ENCODE results near the gene MZT2B.
"Not testable (repeated sequence)": the region's sequence is repeated elsewhere in the genome, so short reads cannot be mapped to it uniquely, and the experiment has no call there.

DNA sequence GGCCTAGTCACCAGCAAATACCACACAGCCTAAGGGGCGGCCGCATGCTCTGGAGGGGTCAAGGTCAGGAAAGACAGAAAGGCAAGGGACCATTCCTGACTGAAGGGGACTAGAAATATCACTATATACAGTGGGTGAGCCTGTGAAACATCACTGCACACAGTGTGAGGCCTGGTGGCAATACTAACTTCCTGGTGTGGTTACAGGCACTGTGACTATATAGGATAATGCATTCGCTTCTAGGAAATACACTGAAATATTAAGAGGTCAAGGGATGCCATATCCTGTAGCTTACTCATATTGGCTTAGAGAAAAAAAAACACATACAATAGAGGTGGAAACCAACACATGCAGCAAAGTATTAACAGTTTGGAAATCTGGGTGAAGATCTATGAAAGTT lies 12.9 kb upstream of the MZT2B start:
- TF ChIP-seq, protein P1, sequence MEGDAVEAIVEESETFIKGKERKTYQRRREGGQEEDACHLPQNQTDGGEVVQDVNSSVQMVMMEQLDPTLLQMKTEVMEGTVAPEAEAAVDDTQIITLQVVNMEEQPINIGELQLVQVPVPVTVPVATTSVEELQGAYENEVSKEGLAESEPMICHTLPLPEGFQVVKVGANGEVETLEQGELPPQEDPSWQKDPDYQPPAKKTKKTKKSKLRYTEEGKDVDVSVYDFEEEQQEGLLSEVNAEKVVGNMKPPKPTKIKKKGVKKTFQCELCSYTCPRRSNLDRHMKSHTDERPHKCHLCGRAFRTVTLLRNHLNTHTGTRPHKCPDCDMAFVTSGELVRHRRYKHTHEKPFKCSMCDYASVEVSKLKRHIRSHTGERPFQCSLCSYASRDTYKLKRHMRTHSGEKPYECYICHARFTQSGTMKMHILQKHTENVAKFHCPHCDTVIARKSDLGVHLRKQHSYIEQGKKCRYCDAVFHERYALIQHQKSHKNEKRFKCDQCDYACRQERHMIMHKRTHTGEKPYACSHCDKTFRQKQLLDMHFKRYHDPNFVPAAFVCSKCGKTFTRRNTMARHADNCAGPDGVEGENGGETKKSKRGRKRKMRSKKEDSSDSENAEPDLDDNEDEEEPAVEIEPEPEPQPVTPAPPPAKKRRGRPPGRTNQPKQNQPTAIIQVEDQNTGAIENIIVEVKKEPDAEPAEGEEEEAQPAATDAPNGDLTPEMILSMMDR (IDR thresholded peaks at IDR 0.05), result not testable (repeated sequence)
- not testable (repeated sequence) for TF ChIP-seq JUND (IDR thresholded peaks at IDR 0.05); EZH2phosphoT487 (IDR thresholded peaks at IDR 0.05; ENCODE audit: borderline replicate concordance, low read depth); NRF1 (IDR thresholded peaks at IDR 0.05; ENCODE audit: low read depth, low read length); RFX5 (IDR thresholded peaks at IDR 0.05; ENCODE audit: low read length); FOXJ3 (CRISPR knock-in tag; IDR thresholded peaks at IDR 0.05); YY1 (IDR thresholded peaks at IDR 0.05; ENCODE audit: low read depth); RAD21 (IDR thresholded peaks at IDR 0.05; ENCODE audit: low read length); RXRA (IDR thresholded peaks at IDR 0.05; ENCODE audit: borderline replicate concordance, low read depth)

Data from SK-N-SH (cell line).